ELF-1 (cell line): ENCODE data around the gene CCDC51.
"Not testable (repeated sequence)": the region's sequence is repeated elsewhere in the genome, so short reads cannot be mapped to it uniquely, and the experiment has no call there.

Source experiments
- DNase-seq: peaks from one replicate; pipeline ENCODE4 v3.0.0-alpha.2; 2016; ENCODE audit warnings: low read depth, low spot score

Gene CCDC51

DNA sequence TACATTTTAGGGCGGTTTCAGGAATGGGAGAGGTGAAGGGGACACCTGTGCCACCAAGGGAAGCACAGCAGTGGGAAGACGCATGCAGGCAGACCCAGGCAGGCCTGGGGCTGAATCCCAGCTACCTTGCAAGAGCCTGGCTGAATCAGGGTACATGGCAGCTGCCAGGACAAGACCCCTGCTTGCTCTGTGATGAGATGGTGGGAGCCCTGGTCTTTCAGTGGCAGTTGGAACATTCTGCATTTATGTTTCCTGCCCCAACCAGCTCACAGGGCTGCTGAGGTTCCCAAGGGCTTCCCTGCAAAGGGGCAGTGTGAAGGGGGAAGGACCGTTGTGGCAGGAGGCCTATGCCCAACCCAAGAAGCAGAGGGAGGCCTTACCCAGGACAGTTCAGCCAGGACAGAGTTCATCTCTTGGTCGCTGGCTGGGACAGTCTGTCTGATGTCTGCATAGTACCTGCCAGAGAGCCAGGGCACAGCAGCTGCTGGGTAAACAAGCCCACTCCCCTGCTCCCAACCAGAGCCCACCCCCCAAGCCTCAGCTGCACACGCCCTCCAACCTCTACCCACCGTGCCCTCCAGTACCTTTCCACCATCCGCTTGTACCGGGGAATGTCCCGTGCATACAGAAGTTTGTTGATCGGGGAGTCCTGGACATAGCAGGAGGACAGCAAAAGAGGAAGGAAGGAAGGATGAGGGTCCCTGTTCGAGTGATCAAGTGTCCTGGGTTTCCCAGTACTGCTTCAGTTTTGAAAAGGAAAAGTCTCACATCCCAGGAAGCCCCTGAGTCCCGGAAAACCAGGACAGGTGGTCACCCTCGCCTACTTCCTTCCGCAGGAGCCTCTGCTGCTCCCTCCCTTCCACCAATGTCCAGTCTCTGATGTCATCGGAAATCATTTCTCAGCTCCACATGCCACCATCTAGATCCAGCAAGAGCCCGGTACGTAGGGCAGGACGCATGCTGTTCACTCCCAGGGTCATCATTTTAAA is 33.2 kb downstream of the CCDC51 start:
- no peak for DNase-seq

DNA sequence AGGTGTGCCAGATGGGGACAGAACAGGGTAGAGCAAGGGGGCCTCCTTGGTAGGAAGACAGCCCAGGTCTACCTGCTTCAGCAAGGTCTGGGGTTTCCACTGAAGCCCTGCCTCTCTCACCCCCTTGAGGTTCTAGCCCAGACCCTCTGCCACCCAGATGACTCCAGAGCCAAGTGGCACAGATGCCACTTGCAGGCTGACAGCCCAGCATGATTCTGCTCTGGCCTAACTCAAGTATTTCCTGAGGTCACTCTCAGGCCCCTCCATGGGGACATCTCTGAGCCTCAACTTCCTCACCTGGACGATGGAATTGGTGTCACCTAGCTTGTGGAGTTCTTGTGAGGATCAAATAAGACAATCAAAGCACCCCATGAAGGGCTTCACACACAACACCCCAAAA is 33.9 kb downstream of the CCDC51 start:
- no peak for DNase-seq

DNA sequence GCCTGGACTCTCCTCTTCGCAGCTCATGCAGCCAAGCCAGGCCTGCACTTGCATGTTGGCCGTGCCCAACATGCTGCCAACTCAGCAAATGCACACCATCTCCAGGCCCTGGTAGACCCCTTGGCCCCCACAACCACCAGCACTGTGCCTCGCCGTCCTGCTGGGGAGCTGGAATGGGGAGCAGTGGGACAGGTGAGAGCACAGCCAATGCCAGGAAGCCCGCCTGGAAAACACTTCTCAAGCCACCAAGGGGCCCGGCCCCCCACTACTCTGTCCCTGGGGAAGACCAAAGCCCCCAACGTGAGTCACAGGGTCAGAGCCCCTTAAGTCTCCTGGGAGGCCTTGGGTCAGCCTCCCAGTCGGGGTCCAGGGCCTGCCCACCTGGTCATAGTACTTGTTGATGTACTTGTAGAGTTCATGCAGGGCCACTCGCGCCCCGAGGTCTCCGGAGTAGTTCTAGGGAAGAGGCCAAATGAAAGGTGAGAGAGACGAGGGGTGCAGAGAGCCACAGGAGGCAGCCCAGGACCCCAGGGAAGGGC is 34.5 kb downstream of the CCDC51 start:
- DNase-seq: no peak

DNA sequence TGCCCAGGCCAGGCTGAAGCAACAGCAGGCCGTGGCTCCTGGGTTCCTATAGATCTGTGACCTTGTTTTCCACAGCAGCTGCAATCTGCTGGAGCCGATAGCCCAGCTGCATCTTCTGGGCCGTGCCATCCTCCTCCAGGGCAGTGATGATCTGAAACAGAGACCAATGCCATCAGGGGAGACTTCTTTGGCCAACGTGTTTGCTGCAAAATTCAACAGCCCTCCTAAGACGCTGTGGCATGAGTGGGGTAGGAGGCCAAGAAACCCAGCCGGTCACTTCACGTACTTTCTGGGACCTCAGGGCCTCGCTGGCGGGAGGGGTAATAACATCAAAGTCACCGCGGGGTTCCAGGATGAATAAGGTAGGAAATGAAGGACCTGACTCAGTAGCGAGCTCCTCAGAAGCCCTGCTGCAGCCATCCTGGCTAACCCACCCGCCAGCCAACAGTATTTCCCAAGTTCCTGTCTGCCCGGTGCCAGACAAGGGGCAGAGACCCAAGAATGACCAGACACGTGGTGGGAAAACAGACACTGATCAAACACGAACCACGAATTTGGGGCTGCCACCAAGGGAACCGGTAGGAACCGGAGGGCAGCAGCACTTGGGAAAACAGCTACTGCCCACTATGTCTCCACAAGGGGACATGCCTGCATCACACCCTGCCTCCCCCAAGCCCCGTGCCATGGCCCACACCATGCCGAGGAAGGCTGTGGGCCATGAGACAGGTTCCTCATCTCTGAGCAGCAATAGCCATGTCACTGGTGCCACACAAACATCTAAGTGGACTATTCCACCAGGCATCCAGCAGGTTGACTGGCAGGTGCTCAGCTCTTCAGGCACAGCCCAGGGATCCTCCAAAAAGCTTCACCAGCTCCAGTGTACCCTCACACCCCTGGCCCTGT is 35.2 kb downstream of the CCDC51 start:
- no peak for DNase-seq

DNA sequence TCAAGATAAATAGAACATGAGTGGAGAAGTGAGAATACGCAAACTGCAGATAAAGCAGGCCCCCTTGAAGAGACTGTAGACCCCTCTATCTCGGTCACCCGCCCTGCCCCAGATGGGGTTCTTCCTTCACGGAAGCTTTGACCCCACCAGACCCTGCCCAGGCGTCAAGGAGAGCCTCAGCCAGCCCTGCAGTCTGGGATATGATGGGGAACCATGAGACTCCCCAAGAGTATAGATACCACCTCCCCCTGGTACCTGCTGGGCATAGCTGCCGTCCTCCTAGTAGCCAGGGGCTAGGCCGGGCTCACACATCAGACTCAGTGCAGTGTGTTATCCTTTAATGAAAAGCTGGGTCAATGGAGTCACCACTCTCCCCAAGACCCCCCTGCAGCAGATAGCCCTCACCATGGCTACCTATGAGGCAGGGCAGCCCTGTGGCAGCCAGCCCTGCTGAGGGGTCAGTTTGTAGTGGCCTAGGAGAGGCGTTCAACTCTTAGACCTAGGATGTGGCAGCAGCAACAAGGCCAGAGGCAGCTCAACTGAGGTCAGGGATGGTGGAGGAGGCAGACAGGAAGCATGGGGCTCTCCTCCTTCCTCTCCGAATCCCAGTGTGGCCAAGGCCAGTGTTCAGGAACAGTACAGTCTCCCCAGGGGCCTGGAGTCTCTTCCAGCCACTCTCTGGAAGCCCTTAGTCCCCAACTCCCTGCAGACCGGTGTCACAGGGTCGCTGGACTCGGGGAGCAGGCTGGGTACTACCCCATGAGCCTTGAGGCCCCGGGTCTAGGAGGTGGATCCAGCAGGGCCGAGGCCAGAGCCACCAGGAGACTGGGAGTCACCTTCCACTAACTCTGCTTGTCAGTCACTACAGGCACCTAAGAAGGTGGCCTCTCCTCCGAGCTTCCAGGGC is 36.1 kb downstream of the CCDC51 start:
- DNase-seq: no peak

DNA sequence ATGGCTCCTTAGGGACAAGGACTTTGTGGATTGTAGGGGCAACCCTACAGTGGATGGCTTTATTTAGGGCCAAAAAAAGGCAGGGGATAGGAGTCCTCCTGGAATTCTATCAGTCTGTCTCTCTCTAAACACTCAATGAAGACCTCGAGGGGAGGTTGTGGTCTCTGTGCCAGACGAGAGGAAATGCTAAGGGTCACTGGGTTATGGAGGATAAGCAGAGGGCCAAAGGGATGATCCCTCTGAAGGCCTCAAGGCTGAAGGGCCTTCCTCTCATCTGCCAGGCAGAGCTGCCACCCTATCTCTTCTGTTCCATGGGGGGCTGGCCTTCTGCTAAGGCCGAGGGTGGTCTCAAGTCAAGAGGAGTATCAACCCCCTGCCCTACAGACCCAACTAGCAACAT is 37.0 kb downstream of the CCDC51 start:
- DNase-seq: no peak

DNA sequence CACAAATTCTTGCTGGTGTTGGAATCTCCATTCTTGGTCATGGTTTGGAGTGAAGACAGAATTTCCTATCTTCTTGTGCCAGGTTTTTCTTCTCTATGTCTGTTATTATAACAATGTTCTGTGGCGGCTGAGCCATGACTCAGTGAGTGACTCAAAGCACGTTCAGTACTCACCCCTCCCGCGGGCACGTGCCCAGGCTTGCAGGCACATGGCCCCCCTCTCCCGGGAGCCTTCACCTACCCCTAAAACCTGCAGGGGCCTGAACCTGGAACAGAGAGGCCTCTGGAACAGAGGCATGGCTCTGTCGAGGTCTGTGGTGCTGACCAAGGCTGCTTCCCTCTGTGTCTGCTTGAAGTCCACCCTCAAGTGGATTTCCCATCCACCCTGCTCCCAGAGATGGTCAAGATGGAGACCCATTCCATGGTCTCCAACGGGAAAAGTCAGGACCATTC is 37.6 kb downstream of the CCDC51 start:
- DNase-seq: no peak

DNA sequence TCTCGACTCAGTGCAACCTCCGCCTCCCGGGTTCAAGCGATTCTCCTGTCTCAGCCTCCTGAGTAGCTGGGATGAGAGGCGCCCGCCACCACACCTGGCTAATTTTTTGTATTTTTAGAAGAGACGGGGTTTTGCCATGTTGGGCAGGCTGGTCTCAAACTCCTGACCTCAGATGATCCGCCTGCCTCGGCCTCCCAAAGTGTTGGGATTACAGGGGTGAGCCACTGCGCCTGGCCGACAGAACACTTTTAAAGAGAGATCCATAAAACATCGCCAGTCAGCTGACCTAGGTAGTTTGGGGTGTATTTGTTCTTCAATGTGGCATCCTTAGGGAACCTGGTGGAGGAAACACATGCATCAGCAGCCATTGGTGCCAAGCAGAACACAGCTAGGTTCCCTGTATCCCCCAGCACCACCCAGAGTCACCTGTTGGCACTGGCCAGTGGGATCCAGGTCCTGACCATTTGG is 38.5 kb downstream of the CCDC51 start:
- not testable (repeated sequence) for DNase-seq

DNA sequence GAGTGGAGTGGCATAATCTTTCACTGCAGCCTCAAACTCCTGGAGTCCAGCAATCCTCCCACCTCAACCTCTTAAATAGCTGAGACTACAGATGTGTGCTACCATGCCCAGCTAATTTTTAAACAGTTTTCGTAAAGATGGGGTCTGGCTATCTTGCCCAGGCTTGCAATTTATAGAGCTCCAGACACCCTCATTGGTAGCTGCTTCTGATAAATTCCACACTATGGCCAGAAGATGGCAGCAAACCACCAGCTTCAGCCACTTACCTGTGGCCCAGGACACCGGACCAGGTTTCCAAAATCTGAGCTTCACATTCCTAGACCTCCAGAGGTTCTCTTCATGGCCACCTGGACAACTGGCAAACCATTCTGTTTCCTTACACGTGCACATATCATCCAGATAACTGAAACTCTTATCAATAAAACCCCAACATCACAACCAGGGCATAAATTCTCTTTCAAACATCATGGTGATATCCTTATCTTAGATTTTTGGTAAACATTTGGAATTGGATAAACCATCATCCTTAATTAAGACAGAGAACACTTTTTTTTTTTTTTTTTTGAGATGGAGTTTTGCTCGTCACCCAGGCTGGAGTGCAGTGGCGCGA is 39.0 kb downstream of the CCDC51 start:
- DNase-seq: peak; percentile 76

DNA sequence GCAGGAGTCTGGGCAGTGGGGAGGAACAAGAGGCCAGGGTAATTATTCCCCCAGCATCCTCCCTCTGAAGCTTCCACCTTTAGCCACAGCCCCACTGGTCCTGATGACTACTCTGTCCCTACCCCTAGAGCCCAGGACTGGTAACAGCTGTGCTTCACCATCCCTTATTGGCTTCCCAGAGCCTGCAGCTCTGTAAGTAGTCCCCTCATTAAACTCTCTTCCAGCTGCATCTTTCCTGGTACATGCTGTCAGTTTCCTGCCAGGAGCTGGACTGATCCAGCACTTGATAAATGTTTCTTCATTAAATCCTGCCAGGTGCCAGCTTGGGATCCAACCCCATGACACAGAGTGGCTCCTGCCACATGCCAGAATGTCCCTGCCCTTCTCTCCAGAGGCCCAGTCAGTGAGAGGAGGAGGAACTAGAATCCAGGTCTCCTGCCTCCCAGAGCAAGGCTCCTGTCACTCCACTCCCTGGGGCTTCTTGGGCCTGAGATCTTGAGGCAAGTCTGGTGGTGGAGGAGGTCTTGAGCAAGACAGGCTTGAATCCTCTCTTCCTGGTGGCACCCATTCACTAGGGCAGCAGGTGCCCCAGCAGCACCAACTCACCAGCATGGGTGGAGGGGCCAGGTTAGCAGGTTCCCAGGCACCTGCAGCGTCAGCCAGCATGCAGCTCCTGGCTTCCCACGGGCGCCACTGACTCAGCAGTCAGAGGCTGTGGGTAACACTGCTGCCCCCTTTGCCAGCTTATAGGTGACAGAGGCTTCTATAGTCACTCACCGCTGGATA is 40.3 kb downstream of the CCDC51 start:
- DNase-seq: no peak

DNA sequence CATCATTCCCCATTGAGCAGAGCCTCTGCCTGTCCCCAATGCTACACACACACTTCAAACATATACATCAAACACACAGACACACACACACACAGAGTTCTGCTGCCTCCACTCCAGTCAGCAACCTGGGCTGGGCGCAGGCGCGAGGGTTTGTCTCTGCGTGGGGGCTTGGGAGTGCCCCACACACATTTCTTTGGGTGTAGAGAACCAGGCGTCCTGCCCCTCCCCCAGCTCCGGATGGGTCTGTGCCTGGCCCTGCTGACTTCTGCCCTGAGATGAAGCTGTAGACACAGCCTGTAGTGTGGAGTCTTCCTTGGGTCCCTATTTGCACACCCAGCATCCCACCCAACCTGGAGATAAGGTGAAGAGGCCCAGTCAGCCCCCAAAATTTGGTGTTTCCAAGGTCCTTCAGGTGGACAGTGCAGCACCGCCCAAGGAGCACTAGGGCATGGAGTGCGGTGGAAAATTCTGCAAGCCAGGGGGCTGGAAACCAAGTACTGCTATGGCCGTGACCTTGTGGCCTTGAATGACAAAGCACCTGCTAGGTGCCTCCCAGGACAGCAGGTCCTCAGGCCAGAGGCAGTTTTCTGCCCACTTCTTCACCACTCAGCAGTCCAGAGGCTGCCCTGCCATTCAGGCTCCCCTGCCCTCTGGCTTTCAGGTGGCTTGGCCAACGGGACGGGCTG is 41.1 kb downstream of the CCDC51 start:
- DNase-seq: no peak

DNA sequence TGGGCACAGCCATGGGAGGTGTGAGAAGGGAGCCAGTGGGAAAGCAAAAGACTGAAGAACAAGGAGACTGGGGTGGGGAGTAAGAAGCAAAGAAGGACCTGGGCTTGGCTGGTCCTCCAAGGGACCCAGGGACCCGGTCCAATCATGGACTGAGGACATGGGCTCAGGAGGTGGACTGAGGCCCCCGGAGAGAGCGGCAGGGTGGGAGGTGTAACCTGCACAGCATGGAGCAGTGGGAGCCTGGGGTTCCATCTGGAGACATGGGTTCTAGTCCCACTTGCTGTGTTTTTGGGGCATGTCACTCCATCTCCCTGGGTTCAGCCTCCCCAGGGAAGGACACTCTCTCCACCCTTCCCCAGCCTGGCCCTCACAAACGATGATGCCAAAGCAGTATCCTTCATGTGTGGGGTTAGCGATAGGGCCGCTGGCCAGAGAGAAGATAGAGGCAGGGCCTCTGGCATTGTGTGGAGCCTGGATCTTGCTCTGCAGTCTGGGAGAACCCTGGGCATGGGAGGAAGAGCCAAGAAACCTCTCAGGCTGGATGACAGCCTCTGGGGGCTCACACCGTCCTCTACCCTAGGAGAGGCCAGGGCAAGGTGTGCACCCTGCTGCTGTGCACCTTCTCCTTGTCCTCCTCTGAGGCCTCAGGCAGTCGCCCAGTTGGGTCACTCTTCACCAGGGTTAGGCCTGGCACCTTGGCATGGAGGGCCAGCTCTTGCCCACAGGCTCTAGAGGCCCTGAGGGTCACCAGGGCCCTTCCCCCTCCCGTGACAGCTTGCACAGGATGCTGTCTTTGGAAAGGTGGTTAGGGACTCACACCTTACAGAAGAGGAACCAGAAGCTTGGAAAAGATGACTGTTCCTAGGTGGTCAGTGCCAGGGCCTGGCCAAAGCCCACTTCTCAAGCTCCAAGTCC is 41.9 kb downstream of the CCDC51 start:
- DNase-seq: no peak

DNA sequence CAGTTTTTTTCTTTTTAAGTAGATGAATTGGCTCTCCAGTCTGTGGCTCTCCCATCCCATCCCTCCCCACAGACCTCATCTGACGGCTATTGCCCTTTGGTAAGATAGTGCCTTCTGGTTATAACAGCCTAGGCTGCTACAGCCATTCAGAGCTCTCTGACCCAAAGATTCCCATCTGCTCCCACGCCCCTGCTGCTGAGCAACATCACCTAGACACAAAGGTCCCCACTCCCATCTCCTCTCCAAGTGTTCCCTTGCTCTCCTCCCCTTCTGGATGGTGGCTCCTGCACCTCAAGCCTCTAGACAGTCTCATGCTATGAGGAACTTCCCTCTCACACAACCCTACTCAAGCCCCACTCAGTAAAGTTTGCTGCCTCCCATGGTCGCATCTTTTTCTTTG is 44.2 kb downstream of the CCDC51 start:
- no peak for DNase-seq

DNA sequence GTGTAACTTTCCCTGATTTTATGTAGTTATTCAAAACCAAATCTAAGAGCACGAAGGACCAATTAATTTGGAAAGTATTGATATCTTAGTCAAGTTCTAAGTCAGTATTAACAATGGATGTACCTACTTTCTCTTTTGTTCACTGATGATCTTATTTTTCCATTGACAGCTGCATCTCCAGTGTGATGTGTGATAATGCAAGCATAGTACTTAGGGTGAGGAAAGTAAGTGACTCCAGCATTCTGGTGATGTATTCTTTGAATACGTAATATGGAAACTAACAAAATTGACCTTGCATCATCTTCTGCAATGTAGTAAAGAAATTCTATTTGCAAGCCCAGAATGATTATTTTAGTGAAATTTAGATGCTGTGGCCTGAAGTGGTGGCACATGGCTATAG is 45.5 kb downstream of the CCDC51 start:
- DNase-seq: no peak

DNA sequence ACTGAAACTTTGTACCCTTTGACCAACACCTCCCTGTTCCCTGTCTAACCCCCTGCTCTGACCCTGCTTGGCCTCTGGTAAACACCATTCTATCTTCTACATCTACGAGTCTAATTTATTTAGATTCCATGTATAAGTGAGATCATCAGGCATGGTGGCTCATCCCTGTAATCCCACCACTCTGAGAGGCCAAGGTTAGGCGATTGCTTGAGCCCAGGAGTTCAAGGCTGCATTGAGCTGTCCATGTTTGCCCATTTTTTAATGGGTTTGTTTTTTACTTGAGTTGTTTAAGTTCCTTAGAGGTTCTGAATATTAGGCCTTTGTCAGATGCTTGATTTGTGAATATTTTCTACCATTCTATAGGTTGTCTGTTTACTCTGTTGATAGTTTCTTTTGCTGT is 51.0 kb downstream of the CCDC51 start:
- no peak for DNase-seq

DNA sequence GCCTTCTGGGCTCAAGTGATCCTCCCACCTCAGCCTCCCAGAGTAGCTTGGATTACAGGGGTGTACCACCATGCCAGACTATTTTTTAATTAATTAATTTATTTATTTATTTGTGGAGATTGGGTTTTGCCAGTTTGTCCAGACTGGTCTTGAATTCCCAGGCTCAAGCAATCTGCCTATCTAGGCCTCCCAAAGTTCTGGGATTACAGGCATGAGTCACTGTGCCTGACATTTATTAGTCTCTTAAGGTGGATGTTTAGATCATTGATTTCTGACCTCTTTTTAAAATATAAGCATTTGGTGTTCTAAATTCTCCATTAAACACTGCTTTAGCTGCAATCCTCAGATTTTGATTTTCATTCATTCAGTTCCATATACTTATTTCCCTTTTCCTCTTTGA is 52.3 kb downstream of the CCDC51 start:
- DNase-seq: no peak
